MCF 10A (cell line): ENCODE data around the gene CDK15. TPM values are rescaled to one million over a fixed set of nuclear protein-coding genes. Genes with fewer than 3 reads are reported as not detected.

Source experiments
- BruUV-seq: library from RNA; stranded (reverse); fragments of 400-500 nt; replicated peaks from 2 replicates; lab custom pipeline; 2021; lab: Mats Ljungman, UMichigan
- CTCF ChIA-PET: fragments of 300-600 bp; sonication (Branson Sonifier 250); formaldehyde crosslinking; extraction: SDS; loops from one replicate; lab custom pipeline; 2021; ENCODE audit warnings: antibody characterized with exemption, inconsistent platforms; lab: Yijun Ruan, JAX
- POLR2A ChIA-PET: fragments of 300-600, 350-650 bp; sonication (Branson Sonifier 250); formaldehyde crosslinking; extraction: SDS; loops from one replicate; lab custom pipeline; 2020; ENCODE audit warnings: antibody characterized with exemption, inconsistent platforms; lab: Yijun Ruan, JAX
- DNase-seq: peaks from one replicate; pipeline ENCODE4 v3.0.0-alpha.2; 2018; ENCODE audit not compliant: unreplicated experiment
- H3K27ac Mint-ChIP-seq: one replicate; pipeline ENCODE4 v1.8.0; 2022; ENCODE audit warnings: mild to moderate bottlenecking, low read depth, mixed read lengths; ENCODE audit not compliant: unreplicated experiment
- H3K27me3 Mint-ChIP-seq: one replicate; pipeline ENCODE4 v1.8.0; 2022; ENCODE audit warnings: mixed read lengths; ENCODE audit not compliant: insufficient read depth, unreplicated experiment
- H3K36me3 Mint-ChIP-seq: one replicate; pipeline ENCODE4 v1.8.0; 2022; ENCODE audit warnings: mild to moderate bottlenecking, moderate library complexity, mixed read lengths; ENCODE audit not compliant: insufficient read depth, unreplicated experiment
- H3K4me1 Mint-ChIP-seq: one replicate; pipeline ENCODE4 v1.8.0; 2022; ENCODE audit warnings: mixed read lengths; ENCODE audit not compliant: insufficient read depth, unreplicated experiment
- H3K4me3 Mint-ChIP-seq: one replicate; pipeline ENCODE4 v1.8.0; 2022; ENCODE audit warnings: mild to moderate bottlenecking, moderate library complexity, mixed read lengths; ENCODE audit not compliant: unreplicated experiment
- H3K9me3 Mint-ChIP-seq: one replicate; pipeline ENCODE4 v1.8.0; 2022; ENCODE audit warnings: mixed read lengths; ENCODE audit not compliant: unreplicated experiment
- intact Hi-C: fragments of 100-400 bp; cut with micrococcal nuclease; formaldehyde crosslinking; loops from 2 replicates; pipeline ENCODE4 v1.14.1; 2022
- total RNA-seq: library from RNA; stranded (reverse); gene quantifications from 2 replicates; pipeline ENCODE4 v1.2.3, GENCODE V29; 2022
- TF ChIP-seq, protein P1 (sequence below): fragments of 200-600 bp; IDR thresholded peaks from one replicate; pipeline ENCODE4 v1.8.0; 2022; ENCODE audit warnings: antibody characterized with exemption, mild to moderate bottlenecking; ENCODE audit not compliant: unreplicated experiment

CDK15 gene
- total RNA-seq, 1 experiment from 2014 or later = not detected

GRCh38 chr2:201931951-201932350, 125.6 kb downstream of the CDK15 start:
- no peak for DNase-seq
- H3K27me3 Mint-ChIP-seq = no peaks in the 10 kb centered on the region
- no TSS peak for BruUV-seq
- TF ChIP-seq, protein P1, sequence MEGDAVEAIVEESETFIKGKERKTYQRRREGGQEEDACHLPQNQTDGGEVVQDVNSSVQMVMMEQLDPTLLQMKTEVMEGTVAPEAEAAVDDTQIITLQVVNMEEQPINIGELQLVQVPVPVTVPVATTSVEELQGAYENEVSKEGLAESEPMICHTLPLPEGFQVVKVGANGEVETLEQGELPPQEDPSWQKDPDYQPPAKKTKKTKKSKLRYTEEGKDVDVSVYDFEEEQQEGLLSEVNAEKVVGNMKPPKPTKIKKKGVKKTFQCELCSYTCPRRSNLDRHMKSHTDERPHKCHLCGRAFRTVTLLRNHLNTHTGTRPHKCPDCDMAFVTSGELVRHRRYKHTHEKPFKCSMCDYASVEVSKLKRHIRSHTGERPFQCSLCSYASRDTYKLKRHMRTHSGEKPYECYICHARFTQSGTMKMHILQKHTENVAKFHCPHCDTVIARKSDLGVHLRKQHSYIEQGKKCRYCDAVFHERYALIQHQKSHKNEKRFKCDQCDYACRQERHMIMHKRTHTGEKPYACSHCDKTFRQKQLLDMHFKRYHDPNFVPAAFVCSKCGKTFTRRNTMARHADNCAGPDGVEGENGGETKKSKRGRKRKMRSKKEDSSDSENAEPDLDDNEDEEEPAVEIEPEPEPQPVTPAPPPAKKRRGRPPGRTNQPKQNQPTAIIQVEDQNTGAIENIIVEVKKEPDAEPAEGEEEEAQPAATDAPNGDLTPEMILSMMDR = no peak
- no peak overlapping the region for H3K27ac Mint-ChIP-seq
- ChIA-PET POLR2A (no interaction called here), CTCF (no interaction called here)
- no peak overlapping the region for H3K4me3 Mint-ChIP-seq
- H3K9me3 Mint-ChIP-seq = no peaks in the 10 kb centered on the region
- H3K36me3 Mint-ChIP-seq = no peaks in the 10 kb centered on the region
- peaks cover 6% of the 10 kb centered on the region for H3K4me1 Mint-ChIP-seq
- intact Hi-C loops = no loop called here

DNA sequence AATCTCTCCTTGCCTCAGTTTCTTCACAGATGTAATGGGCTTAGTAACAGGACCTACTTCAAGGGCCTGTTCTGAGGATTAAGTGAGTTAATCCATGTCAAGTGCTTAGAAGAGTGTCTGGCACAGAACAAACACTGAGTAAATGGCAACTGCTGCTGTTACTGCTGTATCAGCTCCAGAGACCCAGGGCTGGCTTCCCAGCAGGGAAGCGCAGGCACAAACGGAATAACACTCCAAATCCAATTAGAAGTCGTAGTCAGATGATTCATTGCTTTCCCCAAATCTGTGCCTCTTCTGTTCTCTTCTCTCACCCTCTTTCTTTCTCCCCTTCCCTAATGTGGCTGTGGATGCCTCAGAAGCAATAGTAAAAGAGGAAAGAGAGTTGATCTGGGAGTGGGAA, 126.2 kb downstream of the CDK15 start:
- no peak for DNase-seq
- intact Hi-C loops = no loop called here
- no peaks in the 10 kb centered on the region for H3K9me3 Mint-ChIP-seq
- H3K27ac Mint-ChIP-seq = no peak overlapping the region
- CTCF ChIA-PET = no interaction called here
- no peaks in the 10 kb centered on the region for H3K27me3 Mint-ChIP-seq
- POLR2A ChIA-PET = no interaction called here
- no peak overlapping the region for H3K4me3 Mint-ChIP-seq
- H3K4me1 Mint-ChIP-seq = peaks cover 6% of the 10 kb centered on the region
- H3K36me3 Mint-ChIP-seq = no peaks in the 10 kb centered on the region
- no TSS peak for BruUV-seq
- TF ChIP-seq, protein P1 = no peak

DNA sequence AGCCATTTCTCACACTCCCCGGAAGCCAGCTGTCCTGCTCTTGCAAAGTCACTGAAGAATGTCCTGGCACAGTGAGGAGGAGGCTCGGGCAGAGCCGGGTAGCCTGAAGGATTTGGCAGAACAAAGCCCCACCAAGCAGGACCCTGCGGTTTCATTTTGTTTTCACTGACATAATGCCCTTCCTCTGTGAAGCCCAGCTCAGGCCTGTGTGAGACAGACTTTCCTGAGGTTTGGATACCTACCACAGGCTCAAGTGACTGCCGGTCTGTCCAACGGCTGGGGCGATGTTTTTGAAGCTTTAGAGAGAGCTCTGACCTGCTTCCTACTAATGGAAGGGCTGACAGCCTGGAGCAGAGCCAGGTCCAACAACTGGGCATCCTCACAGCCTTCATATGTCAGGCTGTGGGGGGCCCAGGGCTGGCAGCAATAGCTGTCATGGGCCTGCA, 127.5 kb downstream of the CDK15 start:
- DNase-seq = no peak
- Mint-ChIP-seq H3K4me1 (peaks cover 6% of the 10 kb centered on the region), H3K9me3 (no peaks in the 10 kb centered on the region), H3K4me3 (no peak overlapping the region), H3K27me3 (no peaks in the 10 kb centered on the region), H3K27ac (no peak overlapping the region), H3K36me3 (no peaks in the 10 kb centered on the region)
- intact Hi-C loops = no loop called here
- CTCF ChIA-PET = no interaction called here
- TF ChIP-seq, protein P1 = no peak
- POLR2A ChIA-PET = interaction anchor here (0.8 kb wide), 1 partner anchor 17 kb away, joined by 3 read pairs; no protein-coding TSS in a partner anchor
- no TSS peak for BruUV-seq

GRCh38 chr2:201936817-201937216, 130.5 kb downstream of the CDK15 start:
- TF ChIP-seq, protein P1 = no peak
- Mint-ChIP-seq H3K36me3 (no peaks in the 10 kb centered on the region), H3K4me1 (peaks cover 6% of the 10 kb centered on the region), H3K9me3 (no peaks in the 10 kb centered on the region), H3K27me3 (no peaks in the 10 kb centered on the region), H3K4me3 (no peak overlapping the region), H3K27ac (no peak overlapping the region)
- CTCF ChIA-PET = interaction anchor here (0.9 kb wide), 1 partner anchor 77 kb away, joined by 3 read pairs; no protein-coding TSS in a partner anchor
- POLR2A ChIA-PET = no interaction called here
- DNase-seq = no peak
- BruUV-seq = no TSS peak
- intact Hi-C loops = no loop called here
